Measurements from ENCODE around the gene IFT81. TPM values are rescaled to one million over a fixed set of nuclear protein-coding genes. Genes with fewer than 3 reads are reported as not detected.

Gene IFT81
- total and polyA plus RNA-seq, 2 of the 13 experiments (the other 11 are each of a cell fraction or from before 2014, with no cell fraction given) = 4.2 to 13.0 TPM

GRCh38 chr12:110245369-110245772, 121.2 kb downstream of the IFT81 start:
- ATAC-seq (peak; percentile 7; the same call in 1 of the 3 replicates), DNase-seq (ENCODE audit: low spot score) (peak; percentile 29), FAIRE-seq (peak; percentile 42)
- 26% methylated on average over 3 of the region's 3 CpGs for WGBS (ENCODE audit: low lambda C conversion rate)
- ChIA-PET CTCF (ENCODE audit: low intra/inter-chr PET ratio, low total read pairs) (interaction anchor here (1.2 to 1.3 kb wide), 2 partner anchors 143 to 145 kb away, joined by 6 to 7 read pairs; no protein-coding TSS in a partner anchor), POLR2A (interaction anchor here (1.5 to 5.4 kb wide), 3 partner anchors 11 to 141 kb away, joined by 3 to 77 read pairs (median 9); partner anchors contain the start of gene ATP2A2)
- no TSS peak for BruUV-seq (replicated peaks)
- peaks cover 54% of the 10 kb centered on the region for H3K4me1 ChIP-seq (ENCODE audit: insufficient read depth, low read length)
- H3K79me2 ChIP-seq (ENCODE audit: insufficient read depth, low read length) = no peaks in the 10 kb centered on the region
- in situ Hi-C loops (cut with HindIII; ENCODE audit: extremely low pct_ligation_motif_present, low pct_unique_long_range_greater_than_20kb) (no loop called here), intact Hi-C loops (cut with micrococcal nuclease; ENCODE audit: unreplicated experiment) (no loop called here)
- peak overlapping the region; percentile 96 for H3K27ac ChIP-seq (ENCODE audit: extremely low read length, insufficient read depth, low read length)
- H4K20me1 ChIP-seq (ENCODE audit: insufficient read depth, low read length) = no peaks in the 10 kb centered on the region
- no peaks in the 10 kb centered on the region for H3K9me3 ChIP-seq (ENCODE audit: low read length)
- no peaks in the 10 kb centered on the region for H3K36me3 ChIP-seq (replicated peaks in 1 of 2; ENCODE audit: control insufficient read depth in 1 of 2, insufficient read depth in 2 of 2, low read length in 2 of 2)
- H3K27me3 ChIP-seq (ENCODE audit: control insufficient read depth in 1 of 2, insufficient read depth in 2 of 2, low read length in 2 of 2) = no peaks in the 10 kb centered on the region
- no peak overlapping the region for H2AFZ ChIP-seq (ENCODE audit: low read length)
- H3K4me3 ChIP-seq (replicated peaks in 1 of 3; ENCODE audit: insufficient read depth in 1 of 3, low read depth in 2 of 3, low read length in 3 of 3) = no peak overlapping the region
- no peak overlapping the region for H3K4me2 ChIP-seq (ENCODE audit: low read depth, low read length)
- no peak overlapping the region for H3K9ac ChIP-seq (ENCODE audit: insufficient read depth, low read depth, low read length)
- TF ChIP-seq CTCF (CRISPR knock-in tag; IDR thresholded peaks at IDR 0.05) = peak; percentile 74
- no peak for TF ChIP-seq ZNF616 (CRISPR knock-in tag; IDR thresholded peaks at IDR 0.05; ENCODE audit: low read depth)
- no peak for TF ChIP-seq EED (CRISPR knock-in tag; IDR thresholded peaks at IDR 0.05)
- TF ChIP-seq ZNF607 (CRISPR knock-in tag; IDR thresholded peaks at IDR 0.05; ENCODE audit: borderline replicate concordance) = no peak
- TF ChIP-seq CBX1 (IDR thresholded peaks at IDR 0.05; ENCODE audit: low read depth) = no peak
- no peak for TF ChIP-seq MAFG (CRISPR knock-in tag; IDR thresholded peaks at IDR 0.05)
- no peak for TF ChIP-seq MXD3 (CRISPR knock-in tag; IDR thresholded peaks at IDR 0.05)
- TF ChIP-seq RBM39 (IDR thresholded peaks at IDR 0.05; ENCODE audit: low read depth, low read length, poor library complexity, severe bottlenecking) = no peak
- TF ChIP-seq REST (IDR thresholded peaks at IDR 0.05; ENCODE audit: borderline replicate concordance in 1 of 2, low read depth in 1 of 2, low read length in 2 of 2) = peak in 1 of 2 experiments; percentile 73; a peak in 1 of 4 replicates
- no peak for TF ChIP-seq PHF21A (CRISPR knock-in tag; IDR thresholded peaks at IDR 0.05)
- no peak for TF ChIP-seq DDIT3 (CRISPR knock-in tag; IDR thresholded peaks at IDR 0.05)
- TF ChIP-seq PRPF4 (IDR thresholded peaks at IDR 0.05; ENCODE audit: low read depth, low read length, poor library complexity, severe bottlenecking) = no peak
- TF ChIP-seq ZNF782 (CRISPR knock-in tag; IDR thresholded peaks at IDR 0.05; ENCODE audit: borderline replicate concordance) = no peak
- no peak for TF ChIP-seq TBX2 (CRISPR knock-in tag; IDR thresholded peaks at IDR 0.05; ENCODE audit: borderline replicate concordance)
- TF ChIP-seq MYNN (CRISPR knock-in tag; IDR thresholded peaks at IDR 0.05; ENCODE audit: low read depth) = no peak
- no peak for TF ChIP-seq HDAC1 (CRISPR knock-in tag; IDR thresholded peaks at IDR 0.05)
- TF ChIP-seq RAD21 (CRISPR knock-in tag; IDR thresholded peaks at IDR 0.05) = peak; percentile 69

All from HepG2 (cell line).